ENCODE data around the gene ABCD1.

The ABCD1 gene

DNA sequence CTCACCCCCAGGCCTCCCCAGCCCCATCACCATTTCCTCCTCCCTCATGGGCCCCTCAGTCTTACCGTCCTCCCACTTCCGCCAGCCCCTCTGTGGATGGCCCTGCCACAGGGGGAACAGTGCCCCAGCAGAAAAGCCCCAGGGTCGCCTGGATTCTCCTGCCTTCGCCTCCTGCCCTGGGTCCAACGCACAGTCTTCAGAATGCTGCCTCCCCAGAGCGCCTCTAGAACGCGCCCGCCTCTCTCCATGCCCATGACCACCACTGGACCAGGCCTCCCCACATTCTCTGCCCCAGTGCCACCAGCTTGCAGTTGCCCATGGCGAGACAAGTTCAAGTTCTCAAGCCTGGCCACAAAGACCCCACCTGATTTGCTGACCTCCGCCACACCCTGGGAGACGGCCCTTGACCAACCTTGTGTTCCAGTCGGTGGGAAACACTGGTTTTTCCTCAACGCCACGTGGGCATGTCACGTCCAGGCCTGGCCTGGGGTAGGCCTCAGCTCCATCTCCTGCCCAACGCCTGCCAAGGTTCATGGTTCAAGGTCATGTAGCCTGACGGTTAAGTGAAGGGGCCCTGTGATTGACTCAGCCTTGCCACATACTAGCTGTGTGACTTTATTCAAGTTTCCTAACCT, 38.8 kb downstream of the ABCD1 start:
- TF ChIP-seq, protein P1, sequence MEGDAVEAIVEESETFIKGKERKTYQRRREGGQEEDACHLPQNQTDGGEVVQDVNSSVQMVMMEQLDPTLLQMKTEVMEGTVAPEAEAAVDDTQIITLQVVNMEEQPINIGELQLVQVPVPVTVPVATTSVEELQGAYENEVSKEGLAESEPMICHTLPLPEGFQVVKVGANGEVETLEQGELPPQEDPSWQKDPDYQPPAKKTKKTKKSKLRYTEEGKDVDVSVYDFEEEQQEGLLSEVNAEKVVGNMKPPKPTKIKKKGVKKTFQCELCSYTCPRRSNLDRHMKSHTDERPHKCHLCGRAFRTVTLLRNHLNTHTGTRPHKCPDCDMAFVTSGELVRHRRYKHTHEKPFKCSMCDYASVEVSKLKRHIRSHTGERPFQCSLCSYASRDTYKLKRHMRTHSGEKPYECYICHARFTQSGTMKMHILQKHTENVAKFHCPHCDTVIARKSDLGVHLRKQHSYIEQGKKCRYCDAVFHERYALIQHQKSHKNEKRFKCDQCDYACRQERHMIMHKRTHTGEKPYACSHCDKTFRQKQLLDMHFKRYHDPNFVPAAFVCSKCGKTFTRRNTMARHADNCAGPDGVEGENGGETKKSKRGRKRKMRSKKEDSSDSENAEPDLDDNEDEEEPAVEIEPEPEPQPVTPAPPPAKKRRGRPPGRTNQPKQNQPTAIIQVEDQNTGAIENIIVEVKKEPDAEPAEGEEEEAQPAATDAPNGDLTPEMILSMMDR (IDR thresholded peaks at IDR 0.05; ENCODE audit: low read depth, low read length), result no peak
- no peak for DNase-seq (ENCODE audit: low read depth in 2 of 2)
- no peak overlapping the region for H3K4me3 ChIP-seq (replicated peaks in 1 of 2; ENCODE audit: low read depth in 2 of 2, low read length in 2 of 2)

DNA sequence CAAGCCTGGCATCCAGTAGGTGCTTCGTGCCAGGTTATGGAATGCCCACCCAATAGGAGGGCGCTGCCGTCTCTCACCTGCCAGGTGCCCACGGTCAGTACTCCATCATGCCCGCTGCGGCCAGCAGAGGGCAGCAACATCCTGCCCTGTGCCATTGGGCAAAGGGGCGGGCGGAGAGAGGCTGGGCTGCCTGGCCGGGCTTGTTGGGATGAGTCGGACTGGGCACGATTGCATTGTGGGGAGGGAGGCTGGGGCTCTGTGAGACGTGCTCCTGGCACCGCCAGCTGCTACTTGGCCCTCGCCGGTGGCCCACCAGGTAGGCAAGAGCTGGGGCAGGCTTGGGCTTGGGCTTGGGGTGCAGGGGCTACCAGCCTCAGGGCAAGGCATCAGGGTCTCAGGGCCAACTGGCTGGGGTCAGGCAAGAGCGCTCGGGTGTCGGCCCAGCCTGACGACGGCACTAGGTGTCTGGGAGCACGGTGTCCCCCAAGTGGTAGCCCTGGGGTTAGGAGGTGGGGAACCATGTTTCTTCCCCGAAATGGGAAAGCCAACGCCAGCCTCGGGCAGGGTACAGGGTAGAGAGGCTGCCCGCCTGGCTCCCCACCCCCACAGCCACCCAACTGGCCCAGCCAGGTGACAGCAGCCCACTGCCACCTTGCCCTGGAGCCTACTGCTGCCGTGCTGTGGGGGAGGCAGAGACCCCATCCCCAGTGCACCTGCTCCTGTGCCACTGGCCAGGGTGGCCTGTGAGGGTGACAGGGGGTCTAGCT, 39.5 kb downstream of the ABCD1 start, which contains the start of gene PLXNB3:
Gene PLXNB3 (plus strand): TSS at position 261 of the 767 bp plus-strand sequence. CDS start 1,287 bp downstream, outside the sequence.
- H3K4me3 ChIP-seq (replicated peaks in 1 of 2; ENCODE audit: low read depth in 2 of 2, low read length in 2 of 2), result peak within 1 kb of the TSS; percentile 28 to 50
- TF ChIP-seq, protein P1 (IDR thresholded peaks at IDR 0.05; ENCODE audit: low read depth, low read length), result peak; percentile 85
- DNase-seq (ENCODE audit: low read depth in 2 of 2), result peak; percentile 72 to 74

DNA sequence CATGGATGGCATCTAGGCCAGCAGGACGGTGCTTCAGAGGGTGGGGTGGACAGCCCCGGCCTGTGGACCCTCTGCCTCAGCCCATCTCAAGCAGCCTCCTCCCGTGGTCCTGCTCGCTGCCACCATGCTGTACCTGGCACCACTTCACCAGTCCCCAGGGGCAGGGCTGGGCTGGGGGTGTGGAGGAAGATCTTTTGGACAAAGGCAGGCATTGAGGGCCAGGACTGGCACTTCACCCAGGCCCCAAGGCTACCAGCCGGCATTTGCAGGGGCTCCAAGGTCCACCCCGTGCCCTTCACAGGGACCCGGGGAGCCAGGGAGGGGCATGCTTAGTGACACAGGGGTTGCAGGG, 40.1 kb downstream of the ABCD1 start:
- H3K4me3 ChIP-seq (replicated peaks in 1 of 2; ENCODE audit: low read depth in 2 of 2, low read length in 2 of 2), result peak overlapping the region; percentile 28 to 50

DNA sequence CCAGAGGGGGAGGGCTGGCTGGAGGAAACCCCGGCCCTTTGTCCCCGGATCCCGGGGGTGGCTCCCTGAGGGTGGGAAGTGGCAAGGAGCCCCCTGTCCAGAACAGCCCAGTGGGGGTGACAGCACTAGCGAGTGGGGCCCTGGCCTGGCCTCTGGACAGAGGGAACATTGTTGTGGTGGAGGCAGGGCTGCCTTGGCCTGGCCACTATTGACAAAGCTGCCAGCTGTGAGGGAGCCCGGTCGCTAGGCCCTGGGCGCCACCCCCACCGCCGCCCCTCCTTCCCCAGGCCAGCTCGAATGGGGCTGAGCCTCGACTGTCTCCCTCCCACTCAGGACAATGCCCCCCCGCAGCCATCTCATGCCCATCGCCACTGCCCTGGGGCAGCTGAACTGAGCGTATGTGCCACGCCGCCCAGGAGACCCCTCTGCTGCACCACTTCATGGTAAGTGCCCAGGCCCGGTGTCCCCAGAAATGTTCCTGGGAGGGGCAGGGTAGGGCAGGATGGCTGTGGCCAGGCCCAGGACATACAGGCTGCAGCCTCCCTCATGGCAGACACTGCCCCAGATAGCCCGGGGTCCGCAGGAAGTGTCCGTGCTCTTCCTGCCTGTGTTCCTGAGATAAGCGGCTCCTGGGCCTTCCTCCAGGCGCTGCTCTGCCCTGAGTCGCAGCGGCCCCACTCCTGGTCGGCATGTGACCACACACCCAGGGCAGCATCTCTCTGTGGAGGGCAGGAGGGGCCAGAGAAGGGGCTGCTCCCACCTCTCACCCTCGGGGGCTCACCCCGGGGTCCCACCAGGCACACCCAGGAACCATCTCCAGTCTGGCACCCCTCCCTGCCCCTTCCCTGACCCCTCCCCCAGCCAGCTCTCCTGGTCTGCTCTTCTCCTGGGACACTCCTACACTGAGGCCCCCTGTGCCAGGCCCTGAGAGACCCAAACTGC, 40.8 kb downstream of the ABCD1 start:
- TF ChIP-seq, protein P1 (IDR thresholded peaks at IDR 0.05; ENCODE audit: low read depth, low read length), result no peak
- H3K4me3 ChIP-seq (replicated peaks in 1 of 2; ENCODE audit: low read depth in 2 of 2, low read length in 2 of 2), result peak overlapping the region; percentile 19 to 50
- peak in 1 of 2 donors; percentile 21 for DNase-seq (ENCODE audit: low read depth in 2 of 2)

More for the DNA sequence above, 40.1 kb downstream of the ABCD1 start:
- TF ChIP-seq, protein P1 (IDR thresholded peaks at IDR 0.05; ENCODE audit: low read depth, low read length), result no peak
- DNase-seq (ENCODE audit: low read depth in 2 of 2), result no peak

DNA sequence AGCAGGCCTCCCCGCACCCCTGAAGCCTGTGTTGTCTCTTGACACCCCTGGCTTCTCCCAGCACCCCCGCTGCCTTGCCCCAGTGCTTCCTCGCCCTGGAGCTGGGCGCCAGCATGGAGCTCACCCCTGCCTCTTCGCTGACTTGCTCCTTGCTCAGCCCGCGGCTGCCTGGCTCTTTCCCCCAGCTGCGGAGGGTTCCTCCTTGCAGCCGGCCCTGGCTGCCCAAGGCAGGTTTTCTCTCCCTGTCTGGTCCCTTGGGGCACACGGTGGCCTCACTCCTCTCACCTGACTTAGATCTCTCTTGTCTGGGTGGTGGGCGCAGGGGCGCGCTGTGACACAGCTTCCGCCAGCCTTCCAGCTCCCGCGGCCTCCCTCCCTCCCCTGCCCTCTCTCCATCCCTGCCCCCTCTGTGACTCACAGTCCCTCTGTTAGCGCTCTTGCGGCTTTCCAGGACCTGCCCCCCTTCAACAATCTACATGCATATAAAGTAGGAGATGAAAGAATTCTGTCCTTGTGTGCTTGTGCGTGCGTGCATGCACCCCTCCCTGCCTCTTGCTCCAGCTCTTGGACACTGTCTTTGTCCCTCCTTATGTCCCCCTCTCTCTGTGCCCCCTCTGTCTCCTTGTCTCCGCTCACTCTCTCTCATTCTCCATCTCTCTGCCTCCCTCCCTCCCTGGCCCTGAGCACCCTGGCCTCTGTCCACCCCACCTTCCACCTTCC, 41.6 kb downstream of the ABCD1 start:
- DNase-seq (ENCODE audit: low read depth in 2 of 2), result peak; percentile 59 to 70
- peak overlapping the region; percentile 19 to 50 for H3K4me3 ChIP-seq (replicated peaks in 1 of 2; ENCODE audit: low read depth in 2 of 2, low read length in 2 of 2)
- TF ChIP-seq, protein P1 (IDR thresholded peaks at IDR 0.05; ENCODE audit: low read depth, low read length), result no peak
